T-helper 2 cell treated with Interferon-gamma antibody and Interleukin-4, amounts not matched to agents 100 ng/mL and 5 ng/mL, for 36 hours (primary cell): ENCODE measurements around the gene GLB1L2. TPM values are rescaled to one million over a fixed set of nuclear protein-coding genes. Genes with fewer than 3 reads are reported as not detected.
"Not testable (repeated sequence)": the region's sequence is repeated elsewhere in the genome, so short reads cannot be mapped to it uniquely, and the experiment has no call there.

Source experiments
- intact Hi-C: fragments of 100-400 bp; cut with micrococcal nuclease; formaldehyde crosslinking; loops from one replicate; pipeline ENCODE4 v1.15.1; 2023
- total RNA-seq: library from RNA; stranded (reverse); gene quantifications from 2 replicates; pipeline ENCODE4 v1.2.3, GENCODE V29; 2022

The GLB1L2 gene
- 2.0 TPM in 2 replicates for total RNA-seq

DNA sequence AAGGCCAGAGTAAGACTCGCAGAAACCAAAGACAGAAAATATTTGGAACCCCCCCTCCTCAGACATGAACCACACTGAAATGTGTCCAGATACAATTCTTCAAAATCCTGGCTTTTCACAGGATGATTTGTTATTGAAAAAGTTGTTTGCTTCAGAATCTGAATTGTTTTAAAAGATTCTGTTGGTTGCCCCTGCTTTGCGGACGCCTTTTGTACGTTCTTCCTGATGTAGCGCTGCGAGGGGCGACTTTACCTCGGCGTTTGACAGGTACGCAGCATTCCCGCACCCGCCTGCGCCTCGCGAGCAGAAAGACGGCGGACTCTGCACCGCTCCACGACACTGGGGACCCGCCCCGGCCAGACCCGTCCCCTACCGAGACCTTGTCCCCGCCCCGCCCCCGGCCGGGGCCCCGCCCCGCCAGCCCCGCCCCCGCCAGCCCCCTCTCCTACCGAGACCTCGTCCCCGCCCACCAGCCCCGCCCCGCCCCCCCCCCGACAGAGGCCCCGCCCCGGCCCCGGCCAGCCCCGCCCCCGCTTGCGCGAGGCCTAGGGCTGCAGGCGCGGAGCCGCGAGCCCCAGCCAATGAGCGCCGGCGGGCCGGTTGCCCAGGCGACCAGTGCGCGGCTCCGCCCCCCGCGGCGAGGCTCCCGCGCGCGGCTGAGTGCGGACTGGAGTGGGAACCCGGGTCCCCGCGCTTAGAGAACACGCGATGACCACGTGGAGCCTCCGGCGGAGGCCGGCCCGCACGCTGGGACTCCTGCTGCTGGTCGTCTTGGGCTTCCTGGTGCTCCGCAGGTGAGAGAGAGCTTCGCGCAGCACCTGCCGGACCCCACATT, at the start of gene GLB1L2:
Gene GLB1L2, plus strand, starts transcription at position 635 of the 835 bp plus-strand sequence. Its CDS starts 74 bp downstream, at position 709.
- intact Hi-C loops: loop anchor here (1.0 to 5.0 kb wide), 3 partner anchors 55 to 404 kb away; partner anchors contain the start of genes GLB1L3 and IGSF9B

DNA sequence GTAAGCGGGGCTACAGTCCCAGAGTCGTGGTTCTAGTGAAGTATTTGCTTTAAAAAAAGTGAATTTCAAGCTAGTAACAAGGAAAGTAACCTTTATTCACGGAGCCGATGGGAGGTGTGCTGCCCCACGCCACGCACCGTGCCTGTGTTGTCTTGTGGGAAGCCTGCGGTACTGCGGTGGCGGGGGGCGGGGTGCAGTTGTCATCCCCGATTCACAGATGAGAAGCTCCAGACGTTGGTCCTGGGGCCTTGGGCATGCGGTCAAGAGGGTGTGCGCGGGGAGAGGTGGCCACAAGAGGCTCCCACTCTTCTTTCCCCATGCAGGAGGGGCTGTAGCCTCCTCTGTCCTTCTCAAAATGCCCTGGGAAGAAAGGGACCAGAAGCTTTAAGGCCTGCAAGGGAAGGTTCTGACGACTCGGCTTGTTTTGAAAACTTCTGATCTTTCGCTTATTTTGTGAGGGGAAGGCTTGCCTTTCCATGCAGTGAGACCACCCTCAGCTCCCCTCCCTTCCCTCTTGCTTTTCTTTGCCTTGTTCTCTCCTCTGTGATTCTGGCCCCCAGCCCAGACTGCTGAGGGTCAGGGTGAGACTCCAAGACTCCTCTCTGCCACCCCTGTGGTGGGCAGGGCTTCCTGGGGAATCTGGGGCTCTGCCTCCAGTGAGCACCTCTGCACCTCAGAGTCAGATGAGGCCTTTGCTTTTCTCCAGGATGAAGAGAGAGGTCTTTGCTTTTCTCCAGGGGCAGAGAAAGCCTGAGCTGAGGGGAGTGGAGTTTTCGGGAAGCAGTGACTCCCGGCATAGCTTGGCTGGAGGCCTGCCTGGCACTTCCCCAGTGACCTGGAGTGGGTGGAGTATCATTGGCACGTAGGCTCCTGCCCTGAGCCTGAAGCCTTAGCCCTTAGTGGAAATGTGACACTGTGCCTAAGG, 49.4 kb upstream of the GLB1L2 start:
- intact Hi-C loops: no loop called here

- intact Hi-C loops: no loop called here
Observed at GRCh38 chr11:134283461-134284230, 48.1 kb upstream of the GLB1L2 start.

- intact Hi-C loops: not testable (repeated sequence)
Observed at GRCh38 chr11:134284349-134284748, 47.4 kb upstream of the GLB1L2 start.

DNA sequence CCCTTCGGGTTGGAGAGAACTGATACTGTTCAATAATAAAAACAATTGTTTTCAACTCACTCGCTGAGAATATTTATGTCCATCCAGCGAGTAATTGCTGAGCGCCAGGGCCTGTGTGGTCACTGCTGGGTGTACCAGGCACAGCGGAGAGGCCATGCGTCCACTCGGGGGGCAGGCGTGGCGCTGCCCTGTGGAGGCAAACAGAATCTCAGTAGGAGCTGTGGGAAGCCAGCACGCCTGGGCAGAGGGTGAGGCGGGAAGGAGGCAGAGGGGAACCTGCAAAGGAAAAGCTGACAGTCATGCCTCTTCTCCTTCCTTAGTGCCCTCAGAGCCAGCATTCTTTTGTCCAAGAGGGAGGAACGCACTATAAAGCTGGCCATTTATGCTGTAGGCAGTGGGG, 44.2 kb upstream of the GLB1L2 start:
- intact Hi-C loops: no loop called here

DNA sequence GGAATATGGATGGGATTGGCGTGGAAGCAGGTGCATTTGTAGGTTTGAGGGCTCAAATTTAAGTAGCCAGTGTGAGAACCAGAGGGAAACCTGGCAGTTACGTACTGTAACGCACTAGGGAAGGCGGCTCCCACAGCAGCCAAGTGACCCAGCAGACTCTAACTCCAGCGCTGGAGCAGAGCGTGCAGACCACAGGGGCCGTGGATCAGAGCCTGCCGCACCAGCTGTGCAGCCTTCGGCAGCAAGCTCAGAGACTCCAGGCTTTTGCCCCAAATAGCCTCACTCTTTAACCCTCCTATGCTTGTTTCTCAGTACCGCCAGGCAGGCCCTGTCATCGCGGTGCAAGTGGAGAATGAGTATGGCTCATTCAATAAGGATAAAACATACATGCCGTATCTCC, 43.3 kb upstream of the GLB1L2 start:
- intact Hi-C loops: no loop called here

- intact Hi-C loops: no loop called here
Observed at GRCh38 chr11:134289167-134289566, 42.6 kb upstream of the GLB1L2 start.

- intact Hi-C loops: no loop called here
Observed at GRCh38 chr11:134289789-134290188, 42.0 kb upstream of the GLB1L2 start.

DNA sequence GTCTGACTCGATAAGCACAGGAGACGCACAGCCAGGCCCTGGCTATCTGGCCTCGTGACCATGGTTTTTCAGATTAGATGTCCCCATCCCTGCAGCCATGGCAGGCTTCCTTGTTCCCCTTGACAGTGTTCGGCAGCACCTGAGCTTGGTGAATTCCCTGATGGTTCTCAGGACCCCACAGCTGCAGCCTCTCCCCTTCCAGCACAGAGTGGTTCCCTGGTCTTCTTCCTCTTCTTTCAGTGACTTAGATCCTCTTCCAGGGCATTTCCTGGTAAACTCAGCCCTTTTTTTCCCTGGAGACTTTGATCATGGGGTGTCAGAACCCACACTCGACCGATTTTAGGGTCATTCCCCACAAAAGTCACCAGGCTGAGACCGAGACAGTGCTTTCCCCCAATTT, 41.1 kb upstream of the GLB1L2 start:
- intact Hi-C loops: no loop called here

DNA sequence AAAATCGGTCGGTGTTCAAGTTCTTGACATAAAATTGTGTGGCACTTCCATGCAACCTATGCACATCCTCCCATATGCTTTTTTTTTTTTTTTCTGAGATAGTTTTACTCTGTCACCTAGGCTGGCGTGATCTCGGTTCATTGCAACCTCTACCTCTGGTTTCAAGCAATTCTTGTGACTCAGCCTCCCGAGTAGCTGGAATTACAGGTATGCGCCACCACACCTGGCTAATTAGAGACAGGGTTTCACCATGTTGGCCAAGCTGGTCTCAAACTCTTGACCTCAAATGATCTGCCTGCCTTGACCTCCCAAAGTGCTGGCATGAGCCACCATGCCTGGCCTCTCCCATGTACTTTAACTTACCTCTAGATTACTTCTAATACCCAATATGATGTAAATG, 40.6 kb upstream of the GLB1L2 start:
- intact Hi-C loops: no loop called here

DNA sequence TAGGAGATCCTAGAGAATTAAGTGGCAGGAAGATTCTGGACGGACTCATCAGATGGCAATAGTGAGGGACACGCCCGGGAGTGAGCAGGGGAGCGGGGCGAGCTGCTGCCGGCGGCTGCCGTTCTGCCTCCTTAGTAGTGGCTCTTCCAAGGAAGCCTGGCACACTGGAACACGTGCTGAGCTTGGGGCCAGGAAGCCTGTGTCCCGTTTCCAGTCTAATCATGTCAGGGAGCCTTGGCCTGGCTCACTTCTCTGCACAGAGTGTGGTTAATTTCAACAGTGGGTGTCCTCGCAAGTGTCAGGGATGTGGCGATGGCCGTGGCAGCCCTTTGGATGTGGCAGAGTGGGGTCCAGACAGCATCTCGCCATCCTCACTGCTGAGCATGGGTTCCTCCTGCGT, 39.1 kb upstream of the GLB1L2 start:
- intact Hi-C loops: no loop called here

- intact Hi-C loops: no loop called here
Observed at GRCh38 chr11:134293119-134294113, 38.4 kb upstream of the GLB1L2 start.

GRCh38 chr11:134294664-134295063, 37.1 kb upstream of the GLB1L2 start:
- intact Hi-C loops: no loop called here

GRCh38 chr11:134312223-134312622, 19.6 kb upstream of the GLB1L2 start:
- intact Hi-C loops: no loop called here

- intact Hi-C loops: no loop called here
Observed at GRCh38 chr11:134312807-134313206, 19.0 kb upstream of the GLB1L2 start.

GRCh38 chr11:134313379-134313778, 18.4 kb upstream of the GLB1L2 start:
- intact Hi-C loops: no loop called here

DNA sequence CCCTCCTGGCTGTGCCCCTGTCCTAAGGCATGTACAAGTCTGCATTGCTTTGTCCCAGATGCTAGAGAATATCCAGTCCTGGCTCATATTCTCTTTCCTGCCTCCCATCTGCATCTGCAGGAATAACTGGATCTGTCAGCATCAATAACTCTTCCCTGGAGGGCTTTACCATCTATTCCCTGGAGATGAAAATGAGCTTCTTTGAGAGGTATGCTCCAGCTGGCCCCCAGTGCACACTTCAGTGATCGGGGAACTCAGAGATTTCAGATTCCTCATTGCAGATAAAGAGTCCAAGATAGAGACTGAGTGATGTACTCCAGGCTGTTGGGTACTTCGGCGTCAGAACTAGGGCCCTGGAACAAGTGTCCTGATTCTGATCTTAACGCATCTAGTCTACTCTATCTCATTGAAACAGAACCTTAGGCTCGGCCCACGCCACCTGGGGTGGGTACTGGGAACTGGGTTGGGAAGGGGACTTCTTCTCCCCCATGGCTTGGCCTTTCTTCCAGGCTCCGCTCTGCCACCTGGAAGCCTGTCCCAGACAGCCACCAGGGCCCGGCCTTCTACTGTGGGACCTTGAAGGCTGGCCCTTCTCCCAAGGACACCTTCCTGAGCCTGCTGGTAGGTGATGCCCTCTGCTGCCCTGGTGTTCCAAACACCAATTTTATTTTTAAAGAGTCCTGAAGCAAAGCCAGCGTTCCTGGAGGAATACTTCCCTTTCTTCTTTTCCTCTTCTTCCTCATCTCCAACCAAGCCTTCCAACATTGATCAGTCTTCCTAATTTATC, 17.8 kb upstream of the GLB1L2 start:
- intact Hi-C loops: no loop called here

GRCh38 chr11:134317103-134317502, 14.7 kb upstream of the GLB1L2 start:
- intact Hi-C loops: no loop called here

- intact Hi-C loops: not testable (repeated sequence)
Observed at GRCh38 chr11:134321373-134321772, 10.4 kb upstream of the GLB1L2 start.
